Panc1 (cell line): ENCODE results near the gene ZNF23. TPM values are rescaled to one million over a fixed set of nuclear protein-coding genes. Genes with fewer than 3 reads are reported as not detected.
A peak's percentile ranks its signal among the peaks of the same experiment; 100 is the strongest.

ENCODE experiments used
- ATAC-seq: fragments of 200-7000 bp; cut with Tn5 transposase; 2 replicates; pipeline ENCODE4 v1.9.1; 2020; ENCODE audit warnings: mild to moderate bottlenecking, moderate library complexity
- BruUV-seq: library from RNA; stranded (reverse); fragments of 400-500 nt; replicated peaks from 2 replicates; lab custom pipeline; 2021; lab: Mats Ljungman, UMichigan
- CTCF ChIA-PET: fragments of 300-600 bp; sonication (Branson Sonifier 250); formaldehyde crosslinking; loops from one replicate; lab custom pipeline; 2022; ENCODE audit warnings: antibody characterized with exemption; lab: Charles Lee
- POLR2A ChIA-PET: fragments of 300-600 bp; sonication (Branson Sonifier 250); formaldehyde crosslinking; loops from one replicate; lab custom pipeline; 2022; ENCODE audit warnings: antibody characterized with exemption; lab: Charles Lee
- DNase-seq: peaks from one replicate; pipeline ENCODE4 v3.0.0-alpha.2; 2010; ENCODE audit warnings: low read depth, low spot score
- H3K27ac ChIP-seq: 2 replicates; pipeline ENCODE4 v1.5.1; 2011; ENCODE audit warnings: mild to moderate bottlenecking, low read length, inconsistent platforms
- H3K27me3 ChIP-seq: fragments of 200-500 bp; sonication (Bioruptor generic); 2 replicates; pipeline ENCODE4 v1.6.0; 2014; ENCODE audit warnings: low read length, inconsistent platforms; ENCODE audit not compliant: control insufficient read depth, insufficient read depth
- H3K36me3 ChIP-seq: fragments of 200-500 bp; sonication (Bioruptor generic); 2 replicates; pipeline ENCODE4 v1.5.1; 2014; ENCODE audit warnings: inconsistent platforms, mild to moderate bottlenecking, low read length, moderate library complexity; ENCODE audit not compliant: control insufficient read depth, insufficient read depth
- H3K4me1 ChIP-seq: 2 replicates; pipeline ENCODE4 v1.5.1; 2011; ENCODE audit warnings: inconsistent platforms, mild to moderate bottlenecking, low read length, moderate library complexity; ENCODE audit not compliant: control insufficient read depth, insufficient read depth
- H3K4me3 ChIP-seq, 2 experiments: 2 replicates each; pipeline ENCODE4 v1.5.1; 2011 to 2012; ENCODE audit warnings: low read depth in 2 of 2, low read length in 2 of 2, mild to moderate bottlenecking in 2 of 2, inconsistent platforms in 1 of 2, moderate library complexity in 1 of 2
- H3K9me3 ChIP-seq: fragments of 200-500 bp; sonication (Bioruptor generic); 2 replicates; pipeline ENCODE4 v1.5.1; 2014; ENCODE audit warnings: low read depth, mild to moderate bottlenecking, inconsistent platforms, low read length, moderate library complexity; ENCODE audit not compliant: control insufficient read depth, insufficient read depth
- POLR2AphosphoS5 ChIP-seq: IDR thresholded peaks from 2 replicates; pipeline ENCODE4 v1.6.1; 2012; ENCODE audit warnings: mild to moderate bottlenecking, low read depth, low read length, moderate library complexity
- SIN3A ChIP-seq: IDR thresholded peaks from 2 replicates; pipeline ENCODE4 v1.6.1; 2012; ENCODE audit warnings: low read depth, mild to moderate bottlenecking, low read length, moderate library complexity, borderline replicate concordance; ENCODE audit not compliant: insufficient read depth
- TCF7L2 ChIP-seq: IDR thresholded peaks from 2 replicates; pipeline ENCODE4 v1.6.1; 2011; ENCODE audit warnings: mild to moderate bottlenecking, low read depth, low read length, inconsistent platforms
- in situ Hi-C: cut with HindIII; loops from 2 replicates; pipeline ENCODE4 v1.10.0; 2016; ENCODE audit warnings: low sequenced_read_pairs, low pct_unique_long_range_greater_than_20kb
- intact Hi-C: fragments of 100-400 bp; cut with micrococcal nuclease; formaldehyde crosslinking; loops from one replicate; pipeline ENCODE4 v1.10.0; 2022; ENCODE audit not compliant: unreplicated experiment
- total RNA-seq: library from RNA; stranded (reverse); gene quantifications from one replicate; pipeline ENCODE4 v1.2.1, GENCODE V29; 2021; ENCODE audit not compliant: unreplicated experiment
- TF ChIP-seq, protein P1 (sequence below), 2 experiments: IDR thresholded peaks; 2 replicates each; pipeline ENCODE4 v1.6.1; 2011 to 2012; ENCODE audit warnings: low read depth in 2 of 2, control low read depth in 1 of 2, low read length in 1 of 2, mild to moderate bottlenecking in 1 of 2, moderate library complexity in 1 of 2; ENCODE audit not compliant: insufficient read depth in 1 of 2
- TF ChIP-seq, protein P2 (sequence below): fragments of 450-650 bp; IDR thresholded peaks from 2 replicates; pipeline ENCODE4 v1.5.1; 2017; ENCODE audit warnings: mild to moderate bottlenecking

Gene ZNF23
- total RNA-seq, 1 experiment from 2014 or later, result 5.2 TPM

DNA sequence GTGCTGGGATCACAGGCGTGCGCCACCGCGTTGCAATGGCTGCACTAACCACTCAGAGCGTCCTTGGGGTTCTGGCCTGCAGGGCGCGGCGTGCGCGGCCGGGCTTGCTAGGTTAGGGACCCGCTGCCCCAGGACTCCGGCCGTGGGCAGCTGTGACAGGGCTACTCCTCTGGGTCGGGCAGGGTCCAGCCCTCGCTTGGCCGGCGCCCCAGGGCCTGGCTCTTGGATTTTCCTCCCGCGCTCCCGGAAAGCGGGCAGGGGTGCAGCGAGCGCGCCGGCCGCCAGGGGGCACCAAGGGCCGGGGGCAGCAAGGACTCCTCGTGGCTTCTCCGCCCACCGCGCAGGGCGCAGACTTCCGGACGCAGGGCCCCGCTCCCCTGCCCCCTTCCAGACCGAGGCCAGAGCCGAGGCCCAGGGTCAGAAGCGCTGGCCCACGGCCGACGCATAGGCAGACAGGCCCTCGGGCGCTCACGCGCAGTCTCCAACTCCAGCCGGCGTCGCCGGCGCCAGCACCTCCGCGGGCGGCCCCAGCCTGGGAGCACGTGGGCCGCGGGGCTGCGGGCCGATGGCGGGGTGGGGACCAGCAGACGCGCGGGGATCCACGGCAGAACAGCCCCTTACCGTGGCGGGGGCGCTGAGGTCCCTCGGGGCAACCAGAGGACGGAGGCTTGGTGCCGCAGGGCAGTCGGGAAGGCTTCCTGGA, 20.5 kb downstream of the ZNF23 start:
- no peak for DNase-seq
- ChIA-PET POLR2A (no interaction called here), CTCF (no interaction called here)
- Histone ChIP-seq H3K27ac (no peak overlapping the region), H3K4me1 (no peaks in the 10 kb centered on the region), H3K27me3 (no peaks in the 10 kb centered on the region), H3K4me3 (no peak overlapping the region), H3K9me3 (no peaks in the 10 kb centered on the region), H3K36me3 (no peaks in the 10 kb centered on the region)
- BruUV-seq, result no TSS peak
- TF ChIP-seq, protein P1, sequence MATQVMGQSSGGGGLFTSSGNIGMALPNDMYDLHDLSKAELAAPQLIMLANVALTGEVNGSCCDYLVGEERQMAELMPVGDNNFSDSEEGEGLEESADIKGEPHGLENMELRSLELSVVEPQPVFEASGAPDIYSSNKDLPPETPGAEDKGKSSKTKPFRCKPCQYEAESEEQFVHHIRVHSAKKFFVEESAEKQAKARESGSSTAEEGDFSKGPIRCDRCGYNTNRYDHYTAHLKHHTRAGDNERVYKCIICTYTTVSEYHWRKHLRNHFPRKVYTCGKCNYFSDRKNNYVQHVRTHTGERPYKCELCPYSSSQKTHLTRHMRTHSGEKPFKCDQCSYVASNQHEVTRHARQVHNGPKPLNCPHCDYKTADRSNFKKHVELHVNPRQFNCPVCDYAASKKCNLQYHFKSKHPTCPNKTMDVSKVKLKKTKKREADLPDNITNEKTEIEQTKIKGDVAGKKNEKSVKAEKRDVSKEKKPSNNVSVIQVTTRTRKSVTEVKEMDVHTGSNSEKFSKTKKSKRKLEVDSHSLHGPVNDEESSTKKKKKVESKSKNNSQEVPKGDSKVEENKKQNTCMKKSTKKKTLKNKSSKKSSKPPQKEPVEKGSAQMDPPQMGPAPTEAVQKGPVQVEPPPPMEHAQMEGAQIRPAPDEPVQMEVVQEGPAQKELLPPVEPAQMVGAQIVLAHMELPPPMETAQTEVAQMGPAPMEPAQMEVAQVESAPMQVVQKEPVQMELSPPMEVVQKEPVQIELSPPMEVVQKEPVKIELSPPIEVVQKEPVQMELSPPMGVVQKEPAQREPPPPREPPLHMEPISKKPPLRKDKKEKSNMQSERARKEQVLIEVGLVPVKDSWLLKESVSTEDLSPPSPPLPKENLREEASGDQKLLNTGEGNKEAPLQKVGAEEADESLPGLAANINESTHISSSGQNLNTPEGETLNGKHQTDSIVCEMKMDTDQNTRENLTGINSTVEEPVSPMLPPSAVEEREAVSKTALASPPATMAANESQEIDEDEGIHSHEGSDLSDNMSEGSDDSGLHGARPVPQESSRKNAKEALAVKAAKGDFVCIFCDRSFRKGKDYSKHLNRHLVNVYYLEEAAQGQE (IDR thresholded peaks at IDR 0.05; ENCODE audit: insufficient read depth in 1 of 2, low read depth in 2 of 2, low read length in 1 of 2), result no peak
- TF ChIP-seq SIN3A (no peak), TCF7L2 (no peak), POLR2AphosphoS5 (no peak)
- TF ChIP-seq, protein P2, sequence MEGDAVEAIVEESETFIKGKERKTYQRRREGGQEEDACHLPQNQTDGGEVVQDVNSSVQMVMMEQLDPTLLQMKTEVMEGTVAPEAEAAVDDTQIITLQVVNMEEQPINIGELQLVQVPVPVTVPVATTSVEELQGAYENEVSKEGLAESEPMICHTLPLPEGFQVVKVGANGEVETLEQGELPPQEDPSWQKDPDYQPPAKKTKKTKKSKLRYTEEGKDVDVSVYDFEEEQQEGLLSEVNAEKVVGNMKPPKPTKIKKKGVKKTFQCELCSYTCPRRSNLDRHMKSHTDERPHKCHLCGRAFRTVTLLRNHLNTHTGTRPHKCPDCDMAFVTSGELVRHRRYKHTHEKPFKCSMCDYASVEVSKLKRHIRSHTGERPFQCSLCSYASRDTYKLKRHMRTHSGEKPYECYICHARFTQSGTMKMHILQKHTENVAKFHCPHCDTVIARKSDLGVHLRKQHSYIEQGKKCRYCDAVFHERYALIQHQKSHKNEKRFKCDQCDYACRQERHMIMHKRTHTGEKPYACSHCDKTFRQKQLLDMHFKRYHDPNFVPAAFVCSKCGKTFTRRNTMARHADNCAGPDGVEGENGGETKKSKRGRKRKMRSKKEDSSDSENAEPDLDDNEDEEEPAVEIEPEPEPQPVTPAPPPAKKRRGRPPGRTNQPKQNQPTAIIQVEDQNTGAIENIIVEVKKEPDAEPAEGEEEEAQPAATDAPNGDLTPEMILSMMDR, result no peak; the same call in 1 of the 2 replicates
- in situ Hi-C loops, result no loop called here
- intact Hi-C loops, result no loop called here
- no peak for ATAC-seq

DNA sequence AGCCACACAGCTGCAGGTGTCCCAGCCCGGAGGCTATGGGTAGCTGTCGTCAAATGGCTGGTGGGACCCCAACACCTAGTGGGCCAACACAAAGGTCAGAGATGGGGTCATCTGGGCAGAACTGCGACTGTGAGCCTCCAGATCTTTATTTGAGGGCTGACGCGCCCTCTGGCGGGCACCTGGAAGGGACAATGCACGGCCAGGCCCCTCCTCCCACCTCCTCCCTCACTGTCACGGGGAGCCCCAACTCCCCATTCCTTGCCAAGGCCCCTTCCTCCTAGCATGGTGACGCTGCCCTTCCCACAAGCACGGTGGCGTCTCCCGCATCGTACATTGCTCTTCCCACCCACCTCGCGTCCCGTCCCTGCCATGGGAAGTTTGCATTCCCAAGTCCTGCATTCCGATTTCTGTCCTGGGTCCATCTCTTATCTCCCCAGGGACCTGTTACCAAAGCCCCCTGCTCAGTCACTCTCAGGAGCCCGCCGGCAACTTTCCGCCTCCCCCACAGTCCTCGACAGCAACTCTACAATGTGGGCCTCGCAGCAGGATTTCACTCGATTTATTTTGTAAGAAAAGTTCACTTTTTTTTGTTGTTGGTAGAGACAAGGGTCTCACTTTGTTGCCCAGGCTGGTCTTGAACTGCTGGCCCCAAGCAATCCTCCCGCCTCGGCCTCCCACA, 21.2 kb downstream of the ZNF23 start:
- Histone ChIP-seq H3K27me3 (no peaks in the 10 kb centered on the region), H3K27ac (no peak overlapping the region), H3K4me3 (no peak overlapping the region), H3K4me1 (no peaks in the 10 kb centered on the region), H3K9me3 (no peaks in the 10 kb centered on the region), H3K36me3 (no peaks in the 10 kb centered on the region)
- intact Hi-C loops (no loop called here), in situ Hi-C loops (no loop called here)
- ChIA-PET POLR2A (no interaction called here), CTCF (no interaction called here)
- DNase-seq (no peak), ATAC-seq (no peak)
- TF ChIP-seq, protein P2, result peak; percentile 65
- TF ChIP-seq, protein P1 (IDR thresholded peaks at IDR 0.05; ENCODE audit: insufficient read depth in 1 of 2, low read depth in 2 of 2, low read length in 1 of 2), result no peak
- TF ChIP-seq TCF7L2, result no peak
- BruUV-seq, result no TSS peak
